ENCODE results near the gene EZH1.

EZH1 gene

DNA sequence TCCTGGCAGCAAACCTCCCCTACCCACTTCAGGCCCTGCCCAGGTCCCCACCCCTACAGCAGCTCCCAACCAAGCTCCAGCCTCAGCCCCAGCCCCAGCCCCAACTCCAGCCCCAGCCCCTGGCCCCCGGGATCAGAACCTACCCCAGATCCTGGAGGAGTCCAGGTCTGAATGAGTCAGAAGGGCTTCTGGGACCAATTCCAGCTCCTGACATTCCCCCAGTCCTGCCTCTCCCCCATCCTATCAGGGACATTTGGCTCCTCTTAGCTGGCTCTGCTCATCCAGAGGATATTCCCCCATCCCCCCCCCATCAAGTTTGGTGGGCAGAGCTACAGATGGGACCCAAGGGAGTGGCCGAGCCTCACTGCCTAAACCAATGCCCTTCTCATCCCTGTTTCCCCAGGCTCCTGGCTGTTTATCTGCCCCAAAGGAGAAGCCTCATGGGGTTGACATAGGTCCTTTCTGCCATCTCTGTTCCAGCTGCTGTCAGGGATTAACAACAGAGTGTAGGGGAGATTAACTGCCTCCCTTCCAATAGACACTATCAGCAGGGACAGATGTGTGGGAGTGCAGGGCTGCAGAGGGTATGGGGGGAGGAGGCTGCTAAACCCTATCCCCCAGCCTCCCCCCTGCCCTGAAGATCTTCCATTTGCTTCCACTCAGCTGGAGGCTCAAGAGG lies 46.0 kb downstream of the EZH1 start:
- ATAC-seq: peak; percentile 84
- TF ChIP-seq TCF4 (CRISPR knock-in tag; IDR thresholded peaks at IDR 0.05; ENCODE audit: borderline replicate concordance) (no peak), ZC3H10 (CRISPR knock-in tag; IDR thresholded peaks at IDR 0.05) (no peak), GLIS3 (CRISPR knock-in tag; IDR thresholded peaks at IDR 0.05) (no peak), ZFP30 (CRISPR knock-in tag; IDR thresholded peaks at IDR 0.05) (no peak), ZNF8 (CRISPR knock-in tag; IDR thresholded peaks at IDR 0.05) (no peak), RARB (CRISPR knock-in tag; IDR thresholded peaks at IDR 0.05) (no peak), OSR1 (CRISPR knock-in tag; IDR thresholded peaks at IDR 0.05) (no peak), PATZ1 (CRISPR knock-in tag; IDR thresholded peaks at IDR 0.05; ENCODE audit: borderline replicate concordance) (no peak), ARNTL (CRISPR knock-in tag; IDR thresholded peaks at IDR 0.05; ENCODE audit: borderline replicate concordance, low read depth) (no peak), ISL1 (CRISPR knock-in tag; IDR thresholded peaks at IDR 0.05) (no peak), ESRRG (CRISPR knock-in tag; IDR thresholded peaks at IDR 0.05) (no peak), ZNF70 (CRISPR knock-in tag; IDR thresholded peaks at IDR 0.05) (no peak)
- TF ChIP-seq, protein P1, sequence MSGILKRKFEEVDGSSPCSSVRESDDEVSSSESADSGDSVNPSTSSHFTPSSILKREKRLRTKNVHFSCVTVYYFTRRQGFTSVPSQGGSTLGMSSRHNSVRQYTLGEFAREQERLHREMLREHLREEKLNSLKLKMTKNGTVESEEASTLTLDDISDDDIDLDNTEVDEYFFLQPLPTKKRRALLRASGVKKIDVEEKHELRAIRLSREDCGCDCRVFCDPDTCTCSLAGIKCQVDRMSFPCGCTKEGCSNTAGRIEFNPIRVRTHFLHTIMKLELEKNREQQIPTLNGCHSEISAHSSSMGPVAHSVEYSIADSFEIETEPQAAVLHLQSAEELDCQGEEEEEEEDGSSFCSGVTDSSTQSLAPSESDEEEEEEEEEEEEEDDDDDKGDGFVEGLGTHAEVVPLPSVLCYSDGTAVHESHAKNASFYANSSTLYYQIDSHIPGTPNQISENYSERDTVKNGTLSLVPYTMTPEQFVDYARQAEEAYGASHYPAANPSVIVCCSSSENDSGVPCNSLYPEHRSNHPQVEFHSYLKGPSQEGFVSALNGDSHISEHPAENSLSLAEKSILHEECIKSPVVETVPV (CRISPR knock-in tag; IDR thresholded peaks at IDR 0.05): no peak
- TF ChIP-seq, protein P2, sequence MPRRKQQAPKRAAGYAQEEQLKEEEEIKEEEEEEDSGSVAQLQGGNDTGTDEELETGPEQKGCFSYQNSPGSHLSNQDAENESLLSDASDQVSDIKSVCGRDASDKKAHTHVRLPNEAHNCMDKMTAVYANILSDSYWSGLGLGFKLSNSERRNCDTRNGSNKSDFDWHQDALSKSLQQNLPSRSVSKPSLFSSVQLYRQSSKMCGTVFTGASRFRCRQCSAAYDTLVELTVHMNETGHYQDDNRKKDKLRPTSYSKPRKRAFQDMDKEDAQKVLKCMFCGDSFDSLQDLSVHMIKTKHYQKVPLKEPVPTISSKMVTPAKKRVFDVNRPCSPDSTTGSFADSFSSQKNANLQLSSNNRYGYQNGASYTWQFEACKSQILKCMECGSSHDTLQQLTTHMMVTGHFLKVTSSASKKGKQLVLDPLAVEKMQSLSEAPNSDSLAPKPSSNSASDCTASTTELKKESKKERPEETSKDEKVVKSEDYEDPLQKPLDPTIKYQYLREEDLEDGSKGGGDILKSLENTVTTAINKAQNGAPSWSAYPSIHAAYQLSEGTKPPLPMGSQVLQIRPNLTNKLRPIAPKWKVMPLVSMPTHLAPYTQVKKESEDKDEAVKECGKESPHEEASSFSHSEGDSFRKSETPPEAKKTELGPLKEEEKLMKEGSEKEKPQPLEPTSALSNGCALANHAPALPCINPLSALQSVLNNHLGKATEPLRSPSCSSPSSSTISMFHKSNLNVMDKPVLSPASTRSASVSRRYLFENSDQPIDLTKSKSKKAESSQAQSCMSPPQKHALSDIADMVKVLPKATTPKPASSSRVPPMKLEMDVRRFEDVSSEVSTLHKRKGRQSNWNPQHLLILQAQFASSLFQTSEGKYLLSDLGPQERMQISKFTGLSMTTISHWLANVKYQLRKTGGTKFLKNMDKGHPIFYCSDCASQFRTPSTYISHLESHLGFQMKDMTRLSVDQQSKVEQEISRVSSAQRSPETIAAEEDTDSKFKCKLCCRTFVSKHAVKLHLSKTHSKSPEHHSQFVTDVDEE (CRISPR knock-in tag; IDR thresholded peaks at IDR 0.05): no peak

GRCh38 chr17:42697108-42697811 lies 47.6 kb downstream of the EZH1 start:
- ATAC-seq: no peak
- no peak for TF ChIP-seq TOX (CRISPR knock-in tag; IDR thresholded peaks at IDR 0.05; ENCODE audit: borderline replicate concordance)
- TF ChIP-seq ZFP30 (CRISPR knock-in tag; IDR thresholded peaks at IDR 0.05): no peak
- TF ChIP-seq POU6F1 (CRISPR knock-in tag; IDR thresholded peaks at IDR 0.05; ENCODE audit: borderline replicate concordance, low read depth): no peak
- no peak for TF ChIP-seq PPARA (CRISPR knock-in tag; IDR thresholded peaks at IDR 0.05; ENCODE audit: borderline replicate concordance)
- TF ChIP-seq ESRRG (CRISPR knock-in tag; IDR thresholded peaks at IDR 0.05): no peak
- no peak for TF ChIP-seq OSR1 (CRISPR knock-in tag; IDR thresholded peaks at IDR 0.05)
- TF ChIP-seq ARNTL (CRISPR knock-in tag; IDR thresholded peaks at IDR 0.05; ENCODE audit: borderline replicate concordance, low read depth): no peak
- TF ChIP-seq SNAI2 (CRISPR knock-in tag; IDR thresholded peaks at IDR 0.05): no peak
- TF ChIP-seq RARB (CRISPR knock-in tag; IDR thresholded peaks at IDR 0.05): no peak
- no peak for TF ChIP-seq ZNF8 (CRISPR knock-in tag; IDR thresholded peaks at IDR 0.05)
- no peak for TF ChIP-seq ZNF70 (CRISPR knock-in tag; IDR thresholded peaks at IDR 0.05)
- TF ChIP-seq ISL1 (CRISPR knock-in tag; IDR thresholded peaks at IDR 0.05): no peak
- TF ChIP-seq TCF4 (CRISPR knock-in tag; IDR thresholded peaks at IDR 0.05; ENCODE audit: borderline replicate concordance): no peak

DNA sequence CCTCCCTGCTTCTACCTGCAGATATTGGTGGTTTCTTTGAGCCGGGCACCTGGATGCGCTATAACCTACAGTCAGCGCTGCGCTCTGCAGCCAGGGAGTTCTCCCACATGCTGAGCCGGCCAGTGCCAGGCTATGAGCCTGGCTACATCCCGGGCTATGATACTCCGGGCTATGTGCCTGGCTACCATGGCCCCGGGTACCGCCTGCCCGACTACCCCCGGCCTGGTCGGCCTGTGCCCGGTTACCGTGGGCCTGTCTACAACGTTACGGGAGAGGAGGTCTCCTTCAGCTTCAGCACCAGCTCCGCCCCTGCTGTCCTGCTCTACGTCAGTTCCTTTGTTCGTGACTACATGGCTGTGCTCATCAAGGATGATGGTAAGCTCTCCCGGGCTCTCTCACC lies 49.3 kb downstream of the EZH1 start:
- no peak for TF ChIP-seq SNAI2 (CRISPR knock-in tag; IDR thresholded peaks at IDR 0.05)
- no peak for TF ChIP-seq ZC3H10 (CRISPR knock-in tag; IDR thresholded peaks at IDR 0.05)
- TF ChIP-seq CREB5 (CRISPR knock-in tag; IDR thresholded peaks at IDR 0.05; ENCODE audit: low read depth): no peak
- no peak for TF ChIP-seq ZFP30 (CRISPR knock-in tag; IDR thresholded peaks at IDR 0.05)
- no peak for TF ChIP-seq ZNF565 (CRISPR knock-in tag; conservative IDR thresholded peaks at IDR 0.05; ENCODE audit: low read depth)
- no peak for TF ChIP-seq TOX (CRISPR knock-in tag; IDR thresholded peaks at IDR 0.05; ENCODE audit: borderline replicate concordance)
- TF ChIP-seq TCF4 (CRISPR knock-in tag; IDR thresholded peaks at IDR 0.05; ENCODE audit: borderline replicate concordance): no peak
- TF ChIP-seq ZNF70 (CRISPR knock-in tag; IDR thresholded peaks at IDR 0.05): no peak
- TF ChIP-seq GLIS3 (CRISPR knock-in tag; IDR thresholded peaks at IDR 0.05): no peak
- no peak for TF ChIP-seq ZFP3 (CRISPR knock-in tag; IDR thresholded peaks at IDR 0.05)
- no peak for TF ChIP-seq CSDC2 (CRISPR knock-in tag; IDR thresholded peaks at IDR 0.05)
- ATAC-seq: no peak

Measured in SK-N-SH treated with all-trans-retinoic acid at 6 μM for 48 hours (cell line).